GM12878 (cell line): ENCODE measurements around the gene FARS2. TPM values are rescaled to one million over a fixed set of nuclear protein-coding genes. Genes with fewer than 3 reads are reported as not detected.

Experiments
- ATAC-seq: fragments of 200-7000 bp; cut with Tn5 transposase; 3 replicates; pipeline ENCODE4 v1.9.1; 2020; ENCODE audit warnings: mild to moderate bottlenecking, moderate library complexity
- BruUV-seq: library from RNA; stranded (reverse); fragments of 400-500 nt; replicated peaks from 2 replicates; lab custom pipeline; 2021; lab: Mats Ljungman, UMichigan
- CTCF ChIA-PET: fragments of 300-600 bp; sonication (Branson Sonifier 250); formaldehyde crosslinking; extraction: SDS; loops from one replicate; lab custom pipeline; 2021; ENCODE audit warnings: inconsistent platforms; lab: Yijun Ruan, JAX
- POLR2A ChIA-PET: fragments of 350-600 bp; formaldehyde crosslinking; extraction: SDS; loops from one replicate; lab custom pipeline; 2021; ENCODE audit warnings: inconsistent platforms; lab: Charles Lee
- RAD21 ChIA-PET: fragments of 300-600 bp; sonication (Branson Sonifier 250); formaldehyde crosslinking; loops from one replicate; lab custom pipeline; 2023; ENCODE audit warnings: antibody characterized with exemption; ENCODE audit not compliant: unreplicated experiment; lab: Charles Lee
- SMC1A ChIA-PET: fragments of 300-600 bp; sonication (Branson Sonifier 250); formaldehyde crosslinking; loops from one replicate; lab custom pipeline; 2023; ENCODE audit not compliant: unreplicated experiment, uncharacterized antibody; lab: Charles Lee
- DNase-seq: peaks from one replicate; pipeline ENCODE4 v3.0.0-alpha.2; 2011; ENCODE audit warnings: low read depth, low spot score
- FAIRE-seq: peaks from 3 replicates; lab custom pipeline; 2011; peaks lifted over from hg19 to GRCh38; lab: Jason Lieb, UNC
- H2AFZ ChIP-seq: 2 replicates; pipeline ENCODE4 v1.6.0; 2011; ENCODE audit warnings: low read depth, low read length, control low read depth; ENCODE audit not compliant: control insufficient read depth
- H3K27ac ChIP-seq: 2 replicates; pipeline ENCODE4 v1.5.1; 2011; ENCODE audit warnings: control low read depth; ENCODE audit not compliant: control insufficient read depth, insufficient read depth
- H3K27me3 ChIP-seq, 2 experiments: replicated peaks in 1 of 2; 2 replicates each; pipeline versions ENCODE4 v1.6.0 to v1.6.1; 2011; ENCODE audit warnings: low read length in 1 of 2; ENCODE audit not compliant: control insufficient read depth in 2 of 2, insufficient read depth in 2 of 2
- H3K36me3 ChIP-seq, 2 experiments: 2 replicates each; pipeline ENCODE4 v1.5.1; 2011; ENCODE audit warnings: low read length in 1 of 2; ENCODE audit not compliant: control insufficient read depth in 2 of 2, insufficient read depth in 2 of 2
- H3K4me1 ChIP-seq: 2 replicates; pipeline ENCODE4 v1.6.1; 2011; ENCODE audit warnings: mild to moderate bottlenecking, low read length, moderate library complexity, mixed read lengths; ENCODE audit not compliant: control insufficient read depth, insufficient read depth
- H3K4me2 ChIP-seq: 2 replicates; pipeline ENCODE4 v1.6.0; 2011; ENCODE audit warnings: control low read depth; ENCODE audit not compliant: control insufficient read depth, insufficient read depth
- H3K4me3 ChIP-seq: fragments of 200-600 bp; sonication (generic); 2 replicates; pipeline ENCODE4 v1.5.1; 2016
- H3K79me2 ChIP-seq: 2 replicates; pipeline ENCODE4 v1.6.0; 2011; ENCODE audit warnings: low read length; ENCODE audit not compliant: control insufficient read depth, insufficient read depth
- H3K9ac ChIP-seq: 2 replicates; pipeline ENCODE4 v1.8.0; 2011; ENCODE audit warnings: low read length, control low read depth, mixed read lengths; ENCODE audit not compliant: control insufficient read depth, insufficient read depth
- H3K9me3 ChIP-seq: replicated peaks from 3 replicates; pipeline ENCODE4 v1.5.1; 2011; ENCODE audit warnings: mild to moderate bottlenecking, low read length; ENCODE audit not compliant: control insufficient read depth, insufficient read depth
- H4K20me1 ChIP-seq: 2 replicates; pipeline ENCODE4 v1.6.0; 2011; ENCODE audit not compliant: control insufficient read depth, insufficient read depth
- ATF7 ChIP-seq: fragments of 450-650 bp; IDR thresholded peaks from 2 replicates; pipeline ENCODE4 v1.6.1; 2016; ENCODE audit warnings: low read depth, mild to moderate bottlenecking
- IKZF2 ChIP-seq, 2 experiments: fragments of 450-650 bp; IDR thresholded peaks; 2 replicates each; pipeline ENCODE4 v1.6.1; 2017; ENCODE audit warnings: mild to moderate bottlenecking in 2 of 2, moderate library complexity in 2 of 2
- JUNB ChIP-seq: IDR thresholded peaks from 2 replicates; pipeline ENCODE4 v1.6.1; 2016; ENCODE audit warnings: antibody characterized with exemption, mild to moderate bottlenecking
- LARP7 ChIP-seq: fragments of 450-650 bp; IDR thresholded peaks from 2 replicates; pipeline ENCODE4 v1.6.1; 2017; ENCODE audit warnings: mild to moderate bottlenecking
- PAX5 ChIP-seq: IDR thresholded peaks from 2 replicates; pipeline ENCODE4 v1.6.1; 2011; ENCODE audit warnings: low read depth, low read length, borderline replicate concordance
- POLR2A ChIP-seq: IDR thresholded peaks from 2 replicates; pipeline ENCODE4 v1.6.1; 2011; ENCODE audit warnings: low read depth, mild to moderate bottlenecking, low read length
- SMC3 ChIP-seq: IDR thresholded peaks from 2 replicates; pipeline ENCODE4 v1.6.1; 2011; ENCODE audit warnings: low read length, improper control_type of control experiment, borderline replicate concordance
- SP1 ChIP-seq: IDR thresholded peaks from one replicate; pipeline ENCODE4 v1.6.1; 2011; ENCODE audit warnings: low read depth, low read length
- STAT1 ChIP-seq: fragments of 450-650 bp; conservative IDR thresholded peaks from 2 replicates; pipeline ENCODE4 v1.6.1; 2014; ENCODE audit warnings: antibody characterized with exemption, mild to moderate bottlenecking
- SUPT20H ChIP-seq: IDR thresholded peaks from 2 replicates; pipeline ENCODE4 v1.6.1; 2011; ENCODE audit warnings: low read depth, mild to moderate bottlenecking, low read length, moderate library complexity, borderline replicate concordance; ENCODE audit not compliant: control insufficient read depth
- ZSCAN29 ChIP-seq: fragments of 450-650 bp; IDR thresholded peaks from 2 replicates; pipeline ENCODE4 v1.6.1; 2017; ENCODE audit warnings: mild to moderate bottlenecking, moderate library complexity
- WGBS: methylation state at CpG from one replicate; pipeline ENCODE4 v1.1.6; 2016; ENCODE audit warnings: low lambda C conversion rate; ENCODE audit not compliant: insufficient replicate concordance, insufficient coverage; ENCODE audit errors: missing lambda C conversion rate; 5-methylcytosine and 5-hydroxymethylcytosine counted together
- in situ Hi-C: fragments of 300-500 bp; cut with MboI; formaldehyde crosslinking; loops from 9 replicates; pipeline ENCODE4 v1.14.3; 2018; ENCODE audit warnings: mixed read lengths
- intact Hi-C: fragments of 100-400 bp; cut with micrococcal nuclease; formaldehyde crosslinking; loops from one replicate; pipeline ENCODE4 v1.14.2; 2022; ENCODE audit not compliant: unreplicated experiment
- polyA plus RNA-seq, 11 experiments: library from polyadenylated mRNA; depleted of rRNA in 4 of 11; unstranded in 6 of 11; stranded (reverse) in 5 of 11; fragments of >200 nt; fragmentation: Nextera tagmentation in 4 of 11; fragmentation: Illumina TruSeq in 1 of 11; extraction: Ambion mirVana in 4 of 11; extraction: Trizol in 1 of 11; gene quantifications; 1 replicate in 1 of 11; 2 replicates in 10 of 11; pipeline versions ENCODE4 v1.2.1 to v1.2.3, GENCODE V29; 2011 to 2016; ENCODE audit warnings: inconsistent platforms in 2 of 11, missing spikeins in 2 of 11, low read depth in 1 of 11
- total RNA-seq, 4 experiments: library from RNA; depleted of rRNA in 3 of 4; stranded (reverse); fragments of >200 nt in 3 of 4; fragmentation: Illumina TruSeq in 1 of 4; extraction: Trizol in 1 of 4; gene quantifications; 2 replicates each; pipeline versions ENCODE4 v1.2.1 to v1.2.3, GENCODE V29; 2013 to 2021
- TF ChIP-seq, protein P1 (sequence below): fragments of 450-650 bp; IDR thresholded peaks from 2 replicates; pipeline ENCODE4 v1.6.1; 2016; ENCODE audit warnings: mild to moderate bottlenecking, moderate library complexity, borderline replicate concordance
- TF ChIP-seq, protein P2 (sequence below): IDR thresholded peaks from 2 replicates; pipeline ENCODE4 v1.6.1; 2012; ENCODE audit warnings: low read length, inconsistent platforms
- TF ChIP-seq, protein P3 (sequence below): fragments of 450-650 bp; IDR thresholded peaks from 2 replicates; pipeline ENCODE4 v1.6.1; 2017; ENCODE audit warnings: mild to moderate bottlenecking, moderate library complexity

FARS2 gene
- total and polyA plus RNA-seq, 10 of the 15 experiments (the other 5 are each of a cell fraction or from before 2014, with no cell fraction given), result 16.8 to 46.7 (median 25.6) TPM

DNA sequence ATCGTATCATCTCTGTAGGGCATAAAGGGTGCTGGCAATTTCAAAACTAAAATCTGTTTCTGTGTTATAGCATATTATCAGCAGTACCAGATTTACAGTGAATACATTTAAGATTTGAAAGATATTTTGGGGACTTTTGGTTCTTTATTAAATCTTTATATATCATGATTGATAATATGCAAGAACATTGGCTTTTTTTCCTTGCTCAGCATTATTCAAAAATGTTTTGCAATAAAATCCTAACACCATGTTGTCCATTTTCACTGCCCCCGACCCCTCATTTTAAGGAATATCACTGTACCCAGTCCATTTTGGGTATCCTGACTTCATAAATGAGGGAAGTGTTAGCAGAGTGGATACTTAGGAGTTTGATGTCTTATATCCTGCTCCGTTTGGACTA lies 16.3 kb downstream of the FARS2 start (continued):
- TF ChIP-seq JUNB, result no peak
- TF ChIP-seq ATF7, result no peak

DNA sequence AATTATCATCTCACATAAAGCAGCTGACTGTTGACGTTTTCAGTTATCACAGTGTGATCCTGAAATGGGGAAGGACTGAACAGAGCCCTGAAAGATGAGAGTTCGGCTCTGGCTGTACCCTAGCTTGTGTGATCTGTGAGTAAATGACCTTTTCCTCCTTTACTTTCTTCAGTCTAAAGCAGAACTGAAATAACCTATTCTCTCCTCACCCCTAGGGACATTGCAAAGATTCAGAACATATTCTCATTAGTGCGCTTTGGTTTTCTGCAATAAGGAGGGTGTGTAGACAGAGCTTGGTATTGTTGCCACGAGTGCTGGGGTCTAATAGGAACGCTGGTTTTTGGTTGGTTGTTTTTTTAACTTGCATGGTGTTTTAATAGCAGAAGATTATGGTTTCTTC lies 16.7 kb downstream of the FARS2 start:
- Histone ChIP-seq H3K4me1 (peaks cover 21% of the 10 kb centered on the region), H3K27me3 (no peaks in the 10 kb centered on the region), H3K9me3 (no peaks in the 10 kb centered on the region), H3K4me2 (peak overlapping the region; percentile 66), H3K9ac (no peak overlapping the region), H4K20me1 (no peaks in the 10 kb centered on the region), H3K79me2 (no peaks in the 10 kb centered on the region; the same call in none of the 2 replicates), H3K4me3 (no peak overlapping the region), H3K36me3 (no peaks in the 10 kb centered on the region; a peak in 1 of 4 replicates), H3K27ac (peak overlapping the region; percentile 28; the same call in 1 of the 2 replicates), H2AFZ (peak overlapping the region; percentile 41)
- ChIA-PET RAD21 (interaction anchor here (1.4 to 3.0 kb wide), 2 partner anchors 12 to 25 kb away, joined by 5 to 13 read pairs; no protein-coding TSS in a partner anchor), POLR2A (interaction anchor here (0.6 to 1.6 kb wide), 2 partner anchors 12 to 27 kb away, joined by 3 to 7 read pairs; no protein-coding TSS in a partner anchor), SMC1A (interaction anchor here (0.6 to 2.2 kb wide), 7 partner anchors 12 to 134 kb away, joined by 3 to 22 read pairs (median 3); no protein-coding TSS in a partner anchor), CTCF (interaction anchor here (0.6 to 3.6 kb wide), 6 partner anchors 11 to 137 kb away, joined by 3 to 19 read pairs (median 4); no protein-coding TSS in a partner anchor)
- FAIRE-seq (no peak), DNase-seq (peak; percentile 60), ATAC-seq (peak; percentile 90)
- BruUV-seq, result no TSS peak
- intact Hi-C loops, result loop anchor here (1.0 kb wide), 2 partner anchors 17 to 24 kb away; partner anchors contain the start of gene FARS2
- WGBS, result 0% methylated on average over 5 of the region's 5 CpGs
- in situ Hi-C loops, result no loop called here
- TF ChIP-seq LARP7 (no peak), STAT1 (no peak), IKZF2 (IDR thresholded peaks at IDR 0.05) (peak; percentile 58 to 69), SUPT20H (no peak), PAX5 (no peak), SP1 (no peak), POLR2A (no peak), ZSCAN29 (peak; percentile 86), SMC3 (no peak)
- TF ChIP-seq, protein P1, sequence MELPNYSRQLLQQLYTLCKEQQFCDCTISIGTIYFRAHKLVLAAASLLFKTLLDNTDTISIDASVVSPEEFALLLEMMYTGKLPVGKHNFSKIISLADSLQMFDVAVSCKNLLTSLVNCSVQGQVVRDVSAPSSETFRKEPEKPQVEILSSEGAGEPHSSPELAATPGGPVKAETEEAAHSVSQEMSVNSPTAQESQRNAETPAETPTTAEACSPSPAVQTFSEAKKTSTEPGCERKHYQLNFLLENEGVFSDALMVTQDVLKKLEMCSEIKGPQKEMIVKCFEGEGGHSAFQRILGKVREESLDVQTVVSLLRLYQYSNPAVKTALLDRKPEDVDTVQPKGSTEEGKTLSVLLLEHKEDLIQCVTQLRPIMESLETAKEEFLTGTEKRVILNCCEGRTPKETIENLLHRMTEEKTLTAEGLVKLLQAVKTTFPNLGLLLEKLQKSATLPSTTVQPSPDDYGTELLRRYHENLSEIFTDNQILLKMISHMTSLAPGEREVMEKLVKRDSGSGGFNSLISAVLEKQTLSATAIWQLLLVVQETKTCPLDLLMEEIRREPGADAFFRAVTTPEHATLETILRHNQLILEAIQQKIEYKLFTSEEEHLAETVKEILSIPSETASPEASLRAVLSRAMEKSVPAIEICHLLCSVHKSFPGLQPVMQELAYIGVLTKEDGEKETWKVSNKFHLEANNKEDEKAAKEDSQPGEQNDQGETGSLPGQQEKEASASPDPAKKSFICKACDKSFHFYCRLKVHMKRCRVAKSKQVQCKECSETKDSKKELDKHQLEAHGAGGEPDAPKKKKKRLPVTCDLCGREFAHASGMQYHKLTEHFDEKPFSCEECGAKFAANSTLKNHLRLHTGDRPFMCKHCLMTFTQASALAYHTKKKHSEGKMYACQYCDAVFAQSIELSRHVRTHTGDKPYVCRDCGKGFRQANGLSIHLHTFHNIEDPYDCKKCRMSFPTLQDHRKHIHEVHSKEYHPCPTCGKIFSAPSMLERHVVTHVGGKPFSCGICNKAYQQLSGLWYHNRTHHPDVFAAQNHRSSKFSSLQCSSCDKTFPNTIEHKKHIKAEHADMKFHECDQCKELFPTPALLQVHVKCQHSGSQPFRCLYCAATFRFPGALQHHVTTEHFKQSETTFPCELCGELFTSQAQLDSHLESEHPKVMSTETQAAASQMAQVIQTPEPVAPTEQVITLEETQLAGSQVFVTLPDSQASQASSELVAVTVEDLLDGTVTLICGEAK, result no peak
- TF ChIP-seq, protein P2, sequence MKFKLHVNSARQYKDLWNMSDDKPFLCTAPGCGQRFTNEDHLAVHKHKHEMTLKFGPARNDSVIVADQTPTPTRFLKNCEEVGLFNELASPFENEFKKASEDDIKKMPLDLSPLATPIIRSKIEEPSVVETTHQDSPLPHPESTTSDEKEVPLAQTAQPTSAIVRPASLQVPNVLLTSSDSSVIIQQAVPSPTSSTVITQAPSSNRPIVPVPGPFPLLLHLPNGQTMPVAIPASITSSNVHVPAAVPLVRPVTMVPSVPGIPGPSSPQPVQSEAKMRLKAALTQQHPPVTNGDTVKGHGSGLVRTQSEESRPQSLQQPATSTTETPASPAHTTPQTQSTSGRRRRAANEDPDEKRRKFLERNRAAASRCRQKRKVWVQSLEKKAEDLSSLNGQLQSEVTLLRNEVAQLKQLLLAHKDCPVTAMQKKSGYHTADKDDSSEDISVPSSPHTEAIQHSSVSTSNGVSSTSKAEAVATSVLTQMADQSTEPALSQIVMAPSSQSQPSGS, result no peak
- TF ChIP-seq, protein P3, sequence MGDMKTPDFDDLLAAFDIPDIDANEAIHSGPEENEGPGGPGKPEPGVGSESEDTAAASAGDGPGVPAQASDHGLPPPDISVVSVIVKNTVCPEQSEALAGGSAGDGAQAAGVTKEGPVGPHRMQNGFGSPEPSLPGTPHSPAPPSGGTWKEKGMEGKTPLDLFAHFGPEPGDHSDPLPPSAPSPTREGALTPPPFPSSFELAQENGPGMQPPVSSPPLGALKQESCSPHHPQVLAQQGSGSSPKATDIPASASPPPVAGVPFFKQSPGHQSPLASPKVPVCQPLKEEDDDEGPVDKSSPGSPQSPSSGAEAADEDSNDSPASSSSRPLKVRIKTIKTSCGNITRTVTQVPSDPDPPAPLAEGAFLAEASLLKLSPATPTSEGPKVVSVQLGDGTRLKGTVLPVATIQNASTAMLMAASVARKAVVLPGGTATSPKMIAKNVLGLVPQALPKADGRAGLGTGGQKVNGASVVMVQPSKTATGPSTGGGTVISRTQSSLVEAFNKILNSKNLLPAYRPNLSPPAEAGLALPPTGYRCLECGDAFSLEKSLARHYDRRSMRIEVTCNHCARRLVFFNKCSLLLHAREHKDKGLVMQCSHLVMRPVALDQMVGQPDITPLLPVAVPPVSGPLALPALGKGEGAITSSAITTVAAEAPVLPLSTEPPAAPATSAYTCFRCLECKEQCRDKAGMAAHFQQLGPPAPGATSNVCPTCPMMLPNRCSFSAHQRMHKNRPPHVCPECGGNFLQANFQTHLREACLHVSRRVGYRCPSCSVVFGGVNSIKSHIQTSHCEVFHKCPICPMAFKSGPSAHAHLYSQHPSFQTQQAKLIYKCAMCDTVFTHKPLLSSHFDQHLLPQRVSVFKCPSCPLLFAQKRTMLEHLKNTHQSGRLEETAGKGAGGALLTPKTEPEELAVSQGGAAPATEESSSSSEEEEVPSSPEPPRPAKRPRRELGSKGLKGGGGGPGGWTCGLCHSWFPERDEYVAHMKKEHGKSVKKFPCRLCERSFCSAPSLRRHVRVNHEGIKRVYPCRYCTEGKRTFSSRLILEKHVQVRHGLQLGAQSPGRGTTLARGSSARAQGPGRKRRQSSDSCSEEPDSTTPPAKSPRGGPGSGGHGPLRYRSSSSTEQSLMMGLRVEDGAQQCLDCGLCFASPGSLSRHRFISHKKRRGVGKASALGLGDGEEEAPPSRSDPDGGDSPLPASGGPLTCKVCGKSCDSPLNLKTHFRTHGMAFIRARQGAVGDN, result no peak; the same call in 1 of the 2 replicates
